H1 (cell line): ENCODE measurements around the gene NOL9.

ENCODE experiments used
- TAF1 ChIP-seq: IDR thresholded peaks from 2 replicates; pipeline ENCODE4 v1.6.1; 2011; ENCODE audit warnings: mild to moderate bottlenecking, low read depth, low read length
- TCF12 ChIP-seq: IDR thresholded peaks from 2 replicates; pipeline ENCODE4 v1.6.1; 2011; ENCODE audit warnings: low read depth, mild to moderate bottlenecking, low read length

GRCh38 chr1:6508816-6509189 lies 45.5 kb downstream of the NOL9 start:
- TF ChIP-seq TAF1 (no peak), TCF12 (no peak)
